Urothelium cell line (cell line): ENCODE results near the gene HS2ST1.
"Not testable (repeated sequence)": the region's sequence is repeated elsewhere in the genome, so short reads cannot be mapped to it uniquely, and the experiment has no call there.

Experiments used
- DNase-seq: peaks from one replicate; pipeline ENCODE4 v3.0.0; 2011; ENCODE audit warnings: low spot score, mixed read lengths
- FAIRE-seq: peaks from 2 replicates; lab custom pipeline; 2011; peaks lifted over from hg19 to GRCh38; lab: Jason Lieb, UNC

The HS2ST1 gene

GRCh38 chr1:86965012-86965826, 50.8 kb downstream of the HS2ST1 start:
- DNase-seq (peak; percentile 25), FAIRE-seq (no peak)

GRCh38 chr1:86965827-86966182, 51.4 kb downstream of the HS2ST1 start:
- FAIRE-seq (no peak), DNase-seq (no peak)

- DNase-seq (no peak), FAIRE-seq (no peak)
Measured at GRCh38 chr1:86970938-86971337, 56.5 kb downstream of the HS2ST1 start.

- FAIRE-seq = no peak
Measured at GRCh38 chr1:86971778-86972177, 57.3 kb downstream of the HS2ST1 start.

GRCh38 chr1:86972262-86972661, 57.8 kb downstream of the HS2ST1 start:
- DNase-seq (no peak), FAIRE-seq (no peak)

More at GRCh38 chr1:86971778-86972177, 57.3 kb downstream of the HS2ST1 start:
- no peak for DNase-seq

GRCh38 chr1:86975993-86976550, 61.6 kb downstream of the HS2ST1 start:
- FAIRE-seq = no peak

GRCh38 chr1:86976664-86977063, 62.2 kb downstream of the HS2ST1 start:
- DNase-seq (no peak), FAIRE-seq (no peak)

More at GRCh38 chr1:86975993-86976550, 61.6 kb downstream of the HS2ST1 start:
- no peak for DNase-seq

GRCh38 chr1:86981482-86982213, 67.2 kb downstream of the HS2ST1 start:
- DNase-seq = no peak
- no peak for FAIRE-seq

GRCh38 chr1:86983677-86984076, 69.2 kb downstream of the HS2ST1 start:
- DNase-seq, FAIRE-seq: not testable (repeated sequence)

- DNase-seq (no peak), FAIRE-seq (no peak)
Measured at GRCh38 chr1:86987446-86987845, 73.0 kb downstream of the HS2ST1 start.

GRCh38 chr1:86988835-86989234, 74.4 kb downstream of the HS2ST1 start:
- no peak for DNase-seq
- FAIRE-seq = no peak

GRCh38 chr1:86989690-86990089, 75.3 kb downstream of the HS2ST1 start:
- not testable (repeated sequence) for FAIRE-seq

GRCh38 chr1:86990826-86991225, 76.4 kb downstream of the HS2ST1 start:
- DNase-seq = no peak
- FAIRE-seq = no peak

More at GRCh38 chr1:86989690-86990089, 75.3 kb downstream of the HS2ST1 start:
- not testable (repeated sequence) for DNase-seq

- FAIRE-seq = no peak
- DNase-seq = no peak
Measured at GRCh38 chr1:86991549-86992186, 77.2 kb downstream of the HS2ST1 start.

GRCh38 chr1:86992861-86993260, 78.4 kb downstream of the HS2ST1 start:
- no peak for FAIRE-seq
- DNase-seq = no peak

- DNase-seq = no peak
- no peak for FAIRE-seq
Measured at GRCh38 chr1:86993269-86993985, 79.0 kb downstream of the HS2ST1 start.

GRCh38 chr1:86994061-86994460, 79.6 kb downstream of the HS2ST1 start:
- DNase-seq (no peak), FAIRE-seq (no peak)

- DNase-seq = no peak
Measured at GRCh38 chr1:86997538-86997937, 83.1 kb downstream of the HS2ST1 start.

GRCh38 chr1:86998280-86998679, 83.8 kb downstream of the HS2ST1 start:
- no peak for FAIRE-seq
- DNase-seq = no peak

More at GRCh38 chr1:86997538-86997937, 83.1 kb downstream of the HS2ST1 start:
- FAIRE-seq = no peak

- no peak for FAIRE-seq
- DNase-seq = no peak
Measured at GRCh38 chr1:86998727-86999126, 84.3 kb downstream of the HS2ST1 start.
